Measurements from ENCODE around the gene NAPEPLD. TPM values are rescaled to one million over a fixed set of nuclear protein-coding genes. Genes with fewer than 3 reads are reported as not detected.
A peak's percentile ranks its signal among the peaks of the same experiment; 100 is the strongest.

Gene NAPEPLD
- total and polyA plus RNA-seq, 2 experiments from 2014 or later = 9.4 to 10.7 TPM

GRCh38 chr7:103149808-103150180 is 895 bp upstream of the NAPEPLD start:
- Histone ChIP-seq H3K9me2 (ENCODE audit: insufficient read depth) (no peaks in the 10 kb centered on the region), H4K20me1 (replicated peaks; ENCODE audit: insufficient read depth) (no peaks in the 10 kb centered on the region), H3K4me1 (ENCODE audit: insufficient read depth) (peaks cover 18% of the 10 kb centered on the region), H3F3A (replicated peaks; ENCODE audit: low read depth) (no peaks in the 10 kb centered on the region), H2AFZ (peak overlapping the region; percentile 89), H3K36me3 (ENCODE audit: insufficient read depth) (no peaks in the 10 kb centered on the region), H3K4me2 (peak overlapping the region; percentile 87), H3K4me3 (peak overlapping the region; percentile 75), H3K79me2 (replicated peaks; ENCODE audit: insufficient read depth) (peaks cover 40% of the 10 kb centered on the region), H3K27ac (ENCODE audit: low read depth) (peak overlapping the region; percentile 87; the same call in 1 of the 2 replicates), H3K27me3 (ENCODE audit: insufficient read depth) (no peaks in the 10 kb centered on the region)
- ATAC-seq = peak; percentile 17
- TF ChIP-seq CTCF (conservative IDR thresholded peaks at IDR 0.05; ENCODE audit: low read depth in 2 of 2) (no peak), NANOG (IDR thresholded peaks at IDR 0.05; ENCODE audit: borderline replicate concordance) (no peak), EZH2phosphoT487 (IDR thresholded peaks at IDR 0.05; ENCODE audit: unreplicated experiment) (no peak)
- H3K4me3 Mint-ChIP-seq = peak overlapping the region; percentile 97
- DNase-seq (ENCODE audit: low spot score) = no peak
- H3K27me3 Mint-ChIP-seq (ENCODE audit: insufficient read depth, low read depth, poor library complexity) = peaks cover 17% of the 10 kb centered on the region
- peak overlapping the region; percentile 88 for H3K27ac Mint-ChIP-seq
- H3K9me3 Mint-ChIP-seq = peaks cover 5% of the 10 kb centered on the region; the same call in 1 of the 3 replicates
- peaks cover 6% of the 10 kb centered on the region; the same call in 2 of the 3 replicates for H3K36me3 Mint-ChIP-seq (ENCODE audit: low read depth)
- H3K4me1 Mint-ChIP-seq = peaks cover 40% of the 10 kb centered on the region

DNA sequence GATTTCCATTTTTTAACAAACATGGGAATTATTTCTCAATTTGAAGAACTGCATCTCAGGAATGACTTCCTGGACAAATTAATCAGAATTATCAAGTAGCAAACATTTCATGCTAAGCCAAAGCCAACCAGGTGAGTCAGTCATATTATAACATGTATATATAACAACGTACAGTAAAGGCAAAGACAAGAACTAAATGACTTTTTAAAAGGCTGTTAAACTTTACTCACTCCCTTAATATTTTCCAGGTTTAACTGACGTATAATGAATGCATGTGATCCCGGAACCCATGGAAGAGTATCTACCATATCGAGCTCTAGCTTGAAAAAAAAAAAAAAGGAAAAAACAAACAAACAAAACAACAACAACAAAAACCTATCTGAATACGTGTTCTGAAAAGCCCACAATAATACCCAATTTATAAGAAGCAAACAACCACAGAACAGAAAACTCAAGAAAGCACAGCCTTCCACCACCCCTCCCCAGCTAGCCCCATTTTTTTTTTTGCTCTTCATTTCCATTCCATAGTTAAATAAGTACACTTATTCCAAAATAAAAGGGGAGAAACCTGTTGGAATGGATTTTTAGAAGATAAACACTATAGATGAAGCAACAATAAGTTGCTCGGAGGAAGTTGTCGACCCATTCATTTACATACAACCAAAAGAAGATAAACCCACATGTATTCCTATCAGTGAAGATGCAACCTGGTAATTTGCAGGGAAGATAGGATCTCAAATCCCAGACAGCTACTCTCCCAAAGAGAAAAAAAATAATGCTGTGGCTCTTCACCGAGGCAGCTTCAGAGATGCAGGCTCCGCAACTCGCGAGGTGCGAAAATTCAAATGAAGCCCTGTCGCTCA is 537 bp downstream of the NAPEPLD start:
- H3K36me3 Mint-ChIP-seq (ENCODE audit: low read depth) = peaks cover 6% of the 10 kb centered on the region; the same call in 2 of the 3 replicates
- peak overlapping the region; percentile 97 for H3K4me3 Mint-ChIP-seq
- H3K27me3 Mint-ChIP-seq (ENCODE audit: insufficient read depth, low read depth, poor library complexity) = peaks cover 17% of the 10 kb centered on the region
- no peak for ATAC-seq
- H3K9me3 Mint-ChIP-seq = peaks cover 5% of the 10 kb centered on the region; the same call in 1 of the 3 replicates
- Histone ChIP-seq H3K9me2 (ENCODE audit: insufficient read depth) (no peaks in the 10 kb centered on the region), H3K27me3 (ENCODE audit: insufficient read depth) (no peaks in the 10 kb centered on the region), H3F3A (replicated peaks; ENCODE audit: low read depth) (no peaks in the 10 kb centered on the region), H2AFZ (peak overlapping the region; percentile 89), H3K4me2 (peak overlapping the region; percentile 87), H3K27ac (ENCODE audit: low read depth) (peak overlapping the region; percentile 87), H3K79me2 (replicated peaks; ENCODE audit: insufficient read depth) (peaks cover 52% of the 10 kb centered on the region), H3K36me3 (ENCODE audit: insufficient read depth) (no peaks in the 10 kb centered on the region), H3K4me3 (peak overlapping the region; percentile 75), H3K4me1 (ENCODE audit: insufficient read depth) (peaks cover 9% of the 10 kb centered on the region), H4K20me1 (replicated peaks; ENCODE audit: insufficient read depth) (no peaks in the 10 kb centered on the region)
- peak overlapping the region; percentile 96 for H3K27ac Mint-ChIP-seq
- H3K4me1 Mint-ChIP-seq = peaks cover 34% of the 10 kb centered on the region
- no peak for DNase-seq (ENCODE audit: low spot score)
- TF ChIP-seq ETS1 (IDR thresholded peaks at IDR 0.05) (no peak), POLR2AphosphoS5 (IDR thresholded peaks at IDR 0.05; ENCODE audit: low read depth) (no peak), STAT1 (IDR thresholded peaks at IDR 0.05; ENCODE audit: unreplicated experiment) (no peak), ZNF331 (CRISPR knock-in tag; IDR thresholded peaks at IDR 0.05; ENCODE audit: low read depth) (no peak), NANOG (IDR thresholded peaks at IDR 0.05; ENCODE audit: borderline replicate concordance) (no peak), EZH2phosphoT487 (IDR thresholded peaks at IDR 0.05; ENCODE audit: unreplicated experiment) (no peak), CREB1 (CRISPR knock-in tag; IDR thresholded peaks at IDR 0.05; ENCODE audit: low read depth) (no peak), CTCF (conservative IDR thresholded peaks at IDR 0.05; ENCODE audit: low read depth in 2 of 2) (no peak), ZNF114 (CRISPR knock-in tag; IDR thresholded peaks at IDR 0.05) (no peak), JUNB (IDR thresholded peaks at IDR 0.05; ENCODE audit: unreplicated experiment) (no peak), EZH2 (IDR thresholded peaks at IDR 0.05; ENCODE audit: low read depth, unreplicated experiment) (no peak)
- TF ChIP-seq, protein P1, sequence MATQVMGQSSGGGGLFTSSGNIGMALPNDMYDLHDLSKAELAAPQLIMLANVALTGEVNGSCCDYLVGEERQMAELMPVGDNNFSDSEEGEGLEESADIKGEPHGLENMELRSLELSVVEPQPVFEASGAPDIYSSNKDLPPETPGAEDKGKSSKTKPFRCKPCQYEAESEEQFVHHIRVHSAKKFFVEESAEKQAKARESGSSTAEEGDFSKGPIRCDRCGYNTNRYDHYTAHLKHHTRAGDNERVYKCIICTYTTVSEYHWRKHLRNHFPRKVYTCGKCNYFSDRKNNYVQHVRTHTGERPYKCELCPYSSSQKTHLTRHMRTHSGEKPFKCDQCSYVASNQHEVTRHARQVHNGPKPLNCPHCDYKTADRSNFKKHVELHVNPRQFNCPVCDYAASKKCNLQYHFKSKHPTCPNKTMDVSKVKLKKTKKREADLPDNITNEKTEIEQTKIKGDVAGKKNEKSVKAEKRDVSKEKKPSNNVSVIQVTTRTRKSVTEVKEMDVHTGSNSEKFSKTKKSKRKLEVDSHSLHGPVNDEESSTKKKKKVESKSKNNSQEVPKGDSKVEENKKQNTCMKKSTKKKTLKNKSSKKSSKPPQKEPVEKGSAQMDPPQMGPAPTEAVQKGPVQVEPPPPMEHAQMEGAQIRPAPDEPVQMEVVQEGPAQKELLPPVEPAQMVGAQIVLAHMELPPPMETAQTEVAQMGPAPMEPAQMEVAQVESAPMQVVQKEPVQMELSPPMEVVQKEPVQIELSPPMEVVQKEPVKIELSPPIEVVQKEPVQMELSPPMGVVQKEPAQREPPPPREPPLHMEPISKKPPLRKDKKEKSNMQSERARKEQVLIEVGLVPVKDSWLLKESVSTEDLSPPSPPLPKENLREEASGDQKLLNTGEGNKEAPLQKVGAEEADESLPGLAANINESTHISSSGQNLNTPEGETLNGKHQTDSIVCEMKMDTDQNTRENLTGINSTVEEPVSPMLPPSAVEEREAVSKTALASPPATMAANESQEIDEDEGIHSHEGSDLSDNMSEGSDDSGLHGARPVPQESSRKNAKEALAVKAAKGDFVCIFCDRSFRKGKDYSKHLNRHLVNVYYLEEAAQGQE (IDR thresholded peaks at IDR 0.05; ENCODE audit: unreplicated experiment) = no peak

Data from GM23338 (cell line).